HG02885 (cell line): ENCODE results near the gene MOV10.
"Not testable (repeated sequence)": the region's sequence is repeated elsewhere in the genome, so short reads cannot be mapped to it uniquely, and the experiment has no call there.

Source experiments
- ATAC-seq: cut with Tn5 transposase; IDR thresholded peaks from one replicate; pipeline ENCODE4 v1.9.1; 2021; ENCODE audit warnings: mild to moderate bottlenecking; ENCODE audit not compliant: unreplicated experiment, poor library complexity

The MOV10 gene, protein sequence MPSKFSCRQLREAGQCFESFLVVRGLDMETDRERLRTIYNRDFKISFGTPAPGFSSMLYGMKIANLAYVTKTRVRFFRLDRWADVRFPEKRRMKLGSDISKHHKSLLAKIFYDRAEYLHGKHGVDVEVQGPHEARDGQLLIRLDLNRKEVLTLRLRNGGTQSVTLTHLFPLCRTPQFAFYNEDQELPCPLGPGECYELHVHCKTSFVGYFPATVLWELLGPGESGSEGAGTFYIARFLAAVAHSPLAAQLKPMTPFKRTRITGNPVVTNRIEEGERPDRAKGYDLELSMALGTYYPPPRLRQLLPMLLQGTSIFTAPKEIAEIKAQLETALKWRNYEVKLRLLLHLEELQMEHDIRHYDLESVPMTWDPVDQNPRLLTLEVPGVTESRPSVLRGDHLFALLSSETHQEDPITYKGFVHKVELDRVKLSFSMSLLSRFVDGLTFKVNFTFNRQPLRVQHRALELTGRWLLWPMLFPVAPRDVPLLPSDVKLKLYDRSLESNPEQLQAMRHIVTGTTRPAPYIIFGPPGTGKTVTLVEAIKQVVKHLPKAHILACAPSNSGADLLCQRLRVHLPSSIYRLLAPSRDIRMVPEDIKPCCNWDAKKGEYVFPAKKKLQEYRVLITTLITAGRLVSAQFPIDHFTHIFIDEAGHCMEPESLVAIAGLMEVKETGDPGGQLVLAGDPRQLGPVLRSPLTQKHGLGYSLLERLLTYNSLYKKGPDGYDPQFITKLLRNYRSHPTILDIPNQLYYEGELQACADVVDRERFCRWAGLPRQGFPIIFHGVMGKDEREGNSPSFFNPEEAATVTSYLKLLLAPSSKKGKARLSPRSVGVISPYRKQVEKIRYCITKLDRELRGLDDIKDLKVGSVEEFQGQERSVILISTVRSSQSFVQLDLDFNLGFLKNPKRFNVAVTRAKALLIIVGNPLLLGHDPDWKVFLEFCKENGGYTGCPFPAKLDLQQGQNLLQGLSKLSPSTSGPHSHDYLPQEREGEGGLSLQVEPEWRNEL

DNA sequence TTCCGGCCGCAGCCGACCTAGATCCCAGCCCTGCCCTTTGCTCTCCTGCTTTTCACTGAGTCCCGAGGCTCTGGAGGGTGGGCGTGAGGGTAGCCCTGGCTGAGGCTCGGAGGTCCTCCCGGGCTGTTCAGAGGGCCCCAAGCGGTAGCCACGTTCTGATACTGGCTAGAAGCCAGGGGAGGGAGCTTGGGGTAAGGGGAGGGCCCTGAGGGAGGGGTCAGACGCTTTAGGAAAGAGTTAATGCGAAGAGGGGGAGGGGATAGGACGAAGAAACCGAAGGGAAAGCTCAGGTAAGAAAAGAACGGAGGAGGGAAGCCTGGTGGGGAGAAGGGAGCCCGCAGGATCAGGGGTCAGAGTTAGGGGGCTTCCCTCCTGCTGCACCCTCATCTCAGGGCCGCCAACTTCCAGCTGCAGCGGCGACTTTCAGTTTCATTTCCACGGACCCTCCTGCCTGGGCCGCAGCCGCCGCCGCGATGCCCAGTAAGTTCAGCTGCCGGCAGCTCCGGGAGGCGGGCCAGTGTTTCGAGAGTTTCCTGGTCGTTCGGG, at the start of gene MOV10:
TSS of gene MOV10 (plus strand) at position 220 of the 546 bp plus-strand sequence. CDS start at position 474, 254 bp downstream.
- ATAC-seq = peak; percentile 68

- no peak for ATAC-seq
These were observed 48.8 kb upstream of the MOV10 start for GRCh38 chr1:112625696-112626095.

DNA sequence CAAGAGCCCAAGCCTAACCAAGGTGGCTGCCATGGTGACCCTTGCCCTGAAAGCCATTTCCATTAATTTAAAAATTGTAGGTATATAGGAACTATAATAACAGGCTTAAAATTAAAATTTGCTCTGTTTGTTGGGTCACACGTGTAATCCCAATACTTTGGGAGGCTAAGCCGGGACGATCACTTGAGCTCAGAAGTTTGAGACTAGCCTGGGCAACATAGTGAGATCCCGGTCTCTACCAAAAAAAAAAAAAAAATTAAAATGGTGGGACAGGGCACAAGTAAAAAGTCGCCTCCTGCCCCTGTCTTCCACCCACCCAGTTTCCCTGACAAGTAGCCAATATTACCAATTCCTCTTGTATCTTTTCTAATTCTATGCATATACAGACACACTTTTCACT, 48.3 kb upstream of the MOV10 start:
- no peak for ATAC-seq

DNA sequence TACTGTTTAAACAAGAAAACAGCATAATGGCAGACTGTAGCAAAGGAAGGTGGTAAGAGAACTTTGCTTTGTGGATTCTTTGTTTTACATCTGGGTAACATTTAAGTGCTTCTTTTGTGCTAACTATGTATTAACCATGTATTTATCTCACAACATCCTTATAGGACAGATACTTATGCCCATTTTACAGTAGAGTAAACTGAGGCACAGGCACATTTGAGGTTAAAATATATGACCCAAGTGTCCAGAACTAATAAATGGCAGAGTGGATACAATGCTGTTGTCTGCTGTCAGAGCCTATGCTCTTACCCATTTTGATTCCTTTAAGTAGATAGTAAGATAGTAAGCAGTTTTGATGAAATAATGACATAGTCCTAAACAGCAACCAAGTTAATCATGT, 47.6 kb upstream of the MOV10 start:
- ATAC-seq = no peak

DNA sequence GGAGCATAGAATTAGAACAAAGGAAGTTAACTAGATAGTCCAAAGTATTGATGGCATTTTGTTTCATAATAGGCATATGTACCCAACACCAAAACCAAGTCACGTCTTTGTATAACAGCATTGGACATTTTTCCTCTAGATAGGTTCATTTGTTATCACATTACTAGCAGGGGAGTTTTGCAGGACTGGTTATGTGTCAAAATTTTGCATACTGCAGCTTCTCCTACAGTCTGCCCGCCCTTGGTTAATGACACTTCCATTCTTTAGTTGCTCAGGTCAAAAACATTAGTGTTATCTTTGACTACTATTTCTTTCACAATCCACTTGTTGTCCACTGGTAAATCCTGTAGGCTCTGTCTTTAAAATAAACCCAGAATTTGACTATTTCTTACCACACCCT, 45.9 kb upstream of the MOV10 start:
- peak; percentile 38 for ATAC-seq

GRCh38 chr1:112629256-112629655, 45.2 kb upstream of the MOV10 start:
- no peak for ATAC-seq

GRCh38 chr1:112633628-112634027, 40.8 kb upstream of the MOV10 start:
- no peak for ATAC-seq

- ATAC-seq = no peak
These were observed 40.1 kb upstream of the MOV10 start for GRCh38 chr1:112634367-112634766.

DNA sequence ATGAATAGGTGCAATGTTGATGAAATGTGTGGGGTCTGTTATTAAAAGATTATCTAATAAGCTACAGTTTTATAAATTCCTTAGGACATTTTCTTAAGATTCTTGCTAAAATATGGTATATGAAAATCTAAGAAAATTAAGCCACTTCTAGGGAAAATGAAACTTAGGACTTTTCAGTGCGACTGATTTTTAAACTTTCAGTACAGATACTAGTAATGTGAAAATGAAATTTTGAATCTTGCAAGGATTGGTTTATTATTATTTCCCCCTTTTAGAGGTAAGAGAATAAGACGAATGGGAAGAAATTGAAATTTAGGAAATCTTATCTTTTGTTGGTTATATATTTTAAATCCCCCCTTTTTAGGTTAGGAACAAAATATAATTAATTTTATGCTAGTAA, 38.4 kb upstream of the MOV10 start:
- ATAC-seq = peak; percentile 39

DNA sequence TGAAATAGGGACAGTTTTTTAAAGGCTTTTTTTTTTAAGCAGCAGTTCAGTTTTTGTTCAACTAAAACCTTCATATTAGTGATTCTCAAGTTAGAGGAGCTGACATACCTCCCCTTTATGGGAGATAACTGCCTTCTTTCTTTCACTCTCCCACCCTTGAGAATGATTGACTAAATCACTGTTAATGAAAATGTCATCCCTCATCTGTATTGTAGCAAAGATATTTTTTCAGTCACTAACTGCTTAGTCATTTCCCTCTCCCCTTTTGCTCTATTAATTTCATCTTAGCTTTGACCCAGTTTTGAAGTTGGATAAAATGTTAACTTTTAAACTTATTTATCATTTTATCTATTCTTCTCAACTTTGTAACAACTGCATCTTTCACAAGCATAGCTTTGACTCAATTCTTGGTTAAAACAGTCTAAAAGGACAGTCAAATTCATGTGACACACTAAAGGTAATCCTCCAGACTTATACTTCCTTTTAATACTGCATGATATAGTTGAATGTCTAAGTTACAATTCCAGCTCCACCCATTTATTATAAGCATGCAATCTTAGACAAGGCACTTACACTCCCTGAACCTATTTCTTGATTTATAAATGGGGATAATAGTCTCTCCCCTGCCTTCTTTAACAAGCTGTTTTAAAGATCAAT, 37.7 kb upstream of the MOV10 start:
- no peak for ATAC-seq

GRCh38 chr1:112637254-112638109, 37.0 kb upstream of the MOV10 start:
- no peak for ATAC-seq

- ATAC-seq = no peak
These were observed 36.4 kb upstream of the MOV10 start for GRCh38 chr1:112638110-112638428.

GRCh38 chr1:112640437-112640836, 34.0 kb upstream of the MOV10 start:
- ATAC-seq = not testable (repeated sequence)

GRCh38 chr1:112643080-112643479, 31.4 kb upstream of the MOV10 start:
- no peak for ATAC-seq

GRCh38 chr1:112646225-112646624, 28.2 kb upstream of the MOV10 start:
- no peak for ATAC-seq

DNA sequence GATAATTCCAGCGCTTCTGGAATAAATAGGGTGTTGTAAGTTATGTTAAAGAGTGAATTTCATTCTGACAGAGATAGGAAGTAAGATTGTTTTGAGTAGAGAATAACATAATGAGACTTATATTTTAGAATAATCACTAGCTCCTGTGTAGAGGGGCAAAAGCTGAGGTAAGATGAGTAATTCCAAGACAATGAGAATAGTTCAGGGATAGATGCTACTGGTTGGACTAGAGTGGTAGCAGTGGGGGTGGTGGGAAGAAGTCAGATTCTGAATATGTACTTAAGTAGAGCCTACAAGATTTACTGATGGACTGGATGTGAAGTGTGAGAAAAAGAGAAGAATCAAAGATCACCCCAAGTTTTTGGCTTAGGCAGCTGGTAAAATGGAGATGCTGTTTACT, 23.3 kb upstream of the MOV10 start:
- no peak for ATAC-seq

GRCh38 chr1:112665857-112666256, 8.6 kb upstream of the MOV10 start:
- no peak for ATAC-seq

GRCh38 chr1:112666946-112667345, 7.5 kb upstream of the MOV10 start:
- ATAC-seq = no peak

DNA sequence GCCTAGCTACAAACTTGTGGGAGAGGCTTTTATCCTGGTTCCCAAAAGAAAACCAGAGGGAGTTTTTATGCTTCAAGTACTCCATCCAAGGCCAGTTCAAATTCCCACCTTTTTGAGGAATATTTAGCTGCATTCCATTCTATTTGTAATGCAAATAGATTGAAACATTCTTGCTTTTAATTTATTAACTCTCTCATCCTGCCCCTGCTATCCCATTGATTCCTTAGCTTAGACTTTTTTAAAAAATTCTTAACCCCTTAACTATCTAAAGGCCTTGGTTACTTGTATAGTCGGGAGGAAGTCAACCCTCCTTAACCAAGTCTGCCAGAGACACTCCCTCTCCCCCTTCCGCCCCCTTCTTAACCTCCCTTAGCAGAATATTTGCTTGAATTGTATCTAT, 2.5 kb upstream of the MOV10 start:
- no peak for ATAC-seq

GRCh38 chr1:112672842-112673241, 1.6 kb upstream of the MOV10 start:
- ATAC-seq = no peak
